SK-N-SH (cell line): ENCODE results near the gene PBX1. TPM values are rescaled to one million over a fixed set of nuclear protein-coding genes. Genes with fewer than 3 reads are reported as not detected.

Source experiments
- CTCF ChIA-PET: fragments of 300-600, 350-600 bp; formaldehyde crosslinking; extraction: SDS; loops from one replicate; lab custom pipeline; 2021; lab: Yijun Ruan, JAX
- POLR2A ChIA-PET: fragments of 350-600 bp; sonication (Branson Sonifier 250); formaldehyde crosslinking; extraction: SDS; loops from one replicate; lab custom pipeline; 2020; ENCODE audit warnings: antibody characterized with exemption, inconsistent platforms; lab: Yijun Ruan, JAX
- DNase-seq: peaks from one replicate; pipeline ENCODE4 v3.0.0; 2012
- H2AFZ ChIP-seq: fragments of 200-600 bp; sonication (generic); 2 replicates; pipeline ENCODE4 v1.8.1; 2016; ENCODE audit warnings: antibody characterized with exemption, mild to moderate bottlenecking, low read depth
- H3F3A ChIP-seq: fragments of 200-600 bp; sonication (generic); replicated peaks from 2 replicates; pipeline ENCODE3; 2016; ENCODE audit warnings: antibody characterized with exemption, mild to moderate bottlenecking; ENCODE audit not compliant: insufficient read depth
- H3K27ac ChIP-seq, 2 experiments: fragments of 200-500 bp in 1 of 2; fragments of 200-600 bp in 1 of 2; sonication (Bioruptor generic) in 1 of 2; sonication (generic), shearing (Covaris generic) in 1 of 2; 2 replicates each; pipeline versions ENCODE4 v1.5.1 to v1.6.1; 2014 to 2016; ENCODE audit warnings: low read depth in 2 of 2, inconsistent platforms in 1 of 2, low read length in 1 of 2, mild to moderate bottlenecking in 1 of 2, mixed read lengths in 1 of 2
- H3K27me3 ChIP-seq: fragments of 200-600 bp; sonication (generic), shearing (Covaris generic); 2 replicates; pipeline ENCODE4 v1.6.1; 2016; ENCODE audit warnings: mixed run types; ENCODE audit not compliant: insufficient read depth
- H3K36me3 ChIP-seq, 2 experiments: fragments of 200-500 bp in 1 of 2; fragments of 200-600 bp in 1 of 2; sonication (Bioruptor generic) in 1 of 2; sonication (generic) in 1 of 2; replicated peaks in 1 of 2; 2 replicates each; pipeline versions ENCODE3 to v1.5.1; 2014 to 2016; ENCODE audit warnings: low read length in 1 of 2, mild to moderate bottlenecking in 1 of 2; ENCODE audit not compliant: insufficient read depth in 2 of 2, control insufficient read depth in 1 of 2
- H3K4me1 ChIP-seq, 2 experiments: fragments of 200-500 bp in 1 of 2; fragments of 200-600 bp in 1 of 2; sonication (Bioruptor generic) in 1 of 2; sonication (generic), shearing (Covaris generic) in 1 of 2; 2 replicates each; pipeline versions ENCODE4 v1.5.1 to v1.6.1; 2014 to 2016; ENCODE audit warnings: low read depth in 1 of 2, low read length in 1 of 2, mixed run types in 1 of 2; ENCODE audit not compliant: insufficient read depth in 2 of 2, control insufficient read depth in 1 of 2
- H3K4me2 ChIP-seq: fragments of 200-600 bp; sonication (generic), shearing (Covaris generic); 2 replicates; pipeline ENCODE4 v1.6.1; 2017; ENCODE audit warnings: mixed run types
- H3K4me3 ChIP-seq, 2 experiments: fragments of 200-500 bp in 1 of 2; fragments of 200-600 bp in 1 of 2; sonication (Bioruptor generic) in 1 of 2; sonication (generic), shearing (Covaris generic) in 1 of 2; 2 replicates each; pipeline versions ENCODE4 v1.5.1 to v1.8.1; 2014 to 2016; ENCODE audit warnings: low read depth in 2 of 2, inconsistent platforms in 1 of 2, low read length in 1 of 2, mild to moderate bottlenecking in 1 of 2, mixed read lengths in 1 of 2, moderate library complexity in 1 of 2
- H3K79me2 ChIP-seq: fragments of 200-600 bp; sonication (generic); 2 replicates; pipeline ENCODE4 v1.8.1; 2017; ENCODE audit warnings: mild to moderate bottlenecking; ENCODE audit not compliant: insufficient read depth
- H3K9ac ChIP-seq: fragments of 200-600 bp; sonication (generic); 2 replicates; pipeline ENCODE4 v1.6.1; 2017; ENCODE audit warnings: mixed run types
- H3K9me2 ChIP-seq: fragments of 200-600 bp; sonication (generic); 2 replicates; pipeline ENCODE4 v1.6.1; 2017; ENCODE audit warnings: mixed run types
- H3K9me3 ChIP-seq: fragments of 200-600 bp; sonication (generic); 2 replicates; pipeline ENCODE4 v1.6.1; 2017; ENCODE audit warnings: mixed run types, mild to moderate bottlenecking, moderate library complexity
- H4K20me1 ChIP-seq: fragments of 200-600 bp; sonication (generic); 2 replicates; pipeline ENCODE4 v1.6.1; 2017; ENCODE audit warnings: mild to moderate bottlenecking, mixed run types; ENCODE audit not compliant: insufficient read depth
- CHD2 ChIP-seq: fragments of 150-350 bp; IDR thresholded peaks from 2 replicates; pipeline ENCODE4 v1.6.1; 2018; ENCODE audit warnings: low read length; ENCODE audit not compliant: partially characterized antibody
- EZH2phosphoT487 ChIP-seq: fragments of 200-600 bp; sonication (generic); IDR thresholded peaks from 2 replicates; pipeline ENCODE4 v1.6.1; 2017; ENCODE audit warnings: low read depth, mixed run types, mild to moderate bottlenecking, antibody characterized with exemption, moderate library complexity, borderline replicate concordance
- FOSL2 ChIP-seq: IDR thresholded peaks from 2 replicates; pipeline ENCODE4 v1.4.0; 2012; ENCODE audit warnings: low read depth, mild to moderate bottlenecking, moderate library complexity, borderline replicate concordance
- FOXJ3 ChIP-seq: sonication (generic); formaldehyde crosslinking; IDR thresholded peaks from 2 replicates; pipeline ENCODE4 v1.5.1; 2020; ENCODE audit warnings: mild to moderate bottlenecking, missing genetic modification reagents
- MAX ChIP-seq: IDR thresholded peaks from 2 replicates; pipeline ENCODE4 v1.4.0; 2012; ENCODE audit warnings: low read depth
- MXI1 ChIP-seq: IDR thresholded peaks from 2 replicates; pipeline ENCODE4 v1.6.1; 2012; ENCODE audit warnings: mild to moderate bottlenecking, low read depth, low read length, improper control_type of control experiment
- PBX3 ChIP-seq: IDR thresholded peaks from 2 replicates; pipeline ENCODE4; 2012
- POLR2AphosphoS5 ChIP-seq: IDR thresholded peaks from 2 replicates; pipeline ENCODE4 v1.6.1; 2012; ENCODE audit warnings: low read depth, low read length
- RXRA ChIP-seq: IDR thresholded peaks from 2 replicates; pipeline ENCODE4 v1.4.0; 2012; ENCODE audit warnings: low read depth, mild to moderate bottlenecking, borderline replicate concordance
- TCF12 ChIP-seq: IDR thresholded peaks from 2 replicates; pipeline ENCODE4 v1.4.0; 2012
- TEAD4 ChIP-seq: IDR thresholded peaks from 2 replicates; pipeline ENCODE4 v1.4.0; 2012; ENCODE audit warnings: mild to moderate bottlenecking, borderline replicate concordance; ENCODE audit not compliant: insufficient read depth
- USF1 ChIP-seq: IDR thresholded peaks from 2 replicates; pipeline ENCODE4 v1.4.0; 2012; ENCODE audit warnings: low read depth, borderline replicate concordance
- WGBS: methylation state at CpG from one replicate; pipeline ENCODE4 v1.1.6; 2017; ENCODE audit warnings: low lambda C conversion rate; 5-methylcytosine and 5-hydroxymethylcytosine counted together
- polyA plus RNA-seq, 3 experiments: library from polyadenylated mRNA; depleted of rRNA; stranded (reverse); fragments of >200 nt; gene quantifications; 2 replicates each; pipeline ENCODE4 v1.2.3, GENCODE V29; 2012

PBX1 gene
- polyA plus RNA-seq, 1 of the 3 experiments (the other 2 are of a cell fraction) = 27.0 TPM

- Histone ChIP-seq H3F3A (no peaks in the 10 kb centered on the region), H4K20me1 (no peaks in the 10 kb centered on the region), H3K79me2 (no peaks in the 10 kb centered on the region), H3K4me2 (no peak overlapping the region), H3K27ac (no peak overlapping the region), H3K4me3 (no peak overlapping the region), H2AFZ (no peak overlapping the region), H3K9me2 (no peaks in the 10 kb centered on the region), H3K9ac (no peak overlapping the region), H3K9me3 (no peaks in the 10 kb centered on the region), H3K27me3 (no peaks in the 10 kb centered on the region), H3K36me3 (no peaks in the 10 kb centered on the region), H3K4me1 (peaks cover 0 to 2% of the 10 kb centered on the region in 2 experiments; a peak in 2 of 4 replicates)
- ChIA-PET POLR2A (no interaction called here), CTCF (no interaction called here)
- no peak for TF ChIP-seq CHD2
- TF ChIP-seq FOSL2 = no peak
- TF ChIP-seq MAX = no peak
- no peak for TF ChIP-seq POLR2AphosphoS5
- no peak for TF ChIP-seq TEAD4
- TF ChIP-seq FOXJ3 (CRISPR knock-in tag) = no peak
- no peak for TF ChIP-seq RXRA
- no peak for TF ChIP-seq EZH2phosphoT487
- DNase-seq = no peak
- WGBS = 60% methylated on average over 2 of the region's 2 CpGs
These were observed 299.2 kb downstream of the PBX1 start for GRCh38 chr1:164858096-164858632.

GRCh38 chr1:164861632-164862031 is 302.6 kb downstream of the PBX1 start:
- no peak overlapping the region for H3K4me2 ChIP-seq

More at GRCh38 chr1:164861632-164862031, 302.6 kb downstream of the PBX1 start:
- DNase-seq = no peak
- Histone ChIP-seq H3K27ac (no peak overlapping the region), H4K20me1 (no peaks in the 10 kb centered on the region), H2AFZ (no peak overlapping the region), H3K4me3 (no peak overlapping the region), H3K36me3 (no peaks in the 10 kb centered on the region), H3K79me2 (no peaks in the 10 kb centered on the region), H3K9me3 (no peaks in the 10 kb centered on the region), H3F3A (no peaks in the 10 kb centered on the region), H3K9me2 (no peaks in the 10 kb centered on the region), H3K4me1 (peaks cover 0 to 2% of the 10 kb centered on the region in 2 experiments; a peak in 2 of 4 replicates), H3K27me3 (no peaks in the 10 kb centered on the region), H3K9ac (no peak overlapping the region)
- no peak for TF ChIP-seq MXI1
- no peak for TF ChIP-seq PBX3
- no peak for TF ChIP-seq MAX
- TF ChIP-seq RXRA = no peak
- no peak for TF ChIP-seq USF1
- TF ChIP-seq TCF12 = no peak
- POLR2A ChIA-PET = no interaction called here
- CTCF ChIA-PET = no interaction called here
